Panc1 (cell line): ENCODE measurements around the gene MSMP. TPM values are rescaled to one million over a fixed set of nuclear protein-coding genes. Genes with fewer than 3 reads are reported as not detected.
A peak's percentile ranks its signal among the peaks of the same experiment; 100 is the strongest.

ENCODE experiments used
- ATAC-seq: fragments of 200-7000 bp; cut with Tn5 transposase; 2 replicates; pipeline ENCODE4 v1.9.1; 2020; ENCODE audit warnings: mild to moderate bottlenecking, moderate library complexity
- BruUV-seq: library from RNA; stranded (reverse); fragments of 400-500 nt; replicated peaks from 2 replicates; lab custom pipeline; 2021; lab: Mats Ljungman, UMichigan
- CTCF ChIA-PET: fragments of 300-600 bp; sonication (Branson Sonifier 250); formaldehyde crosslinking; loops from one replicate; lab custom pipeline; 2022; ENCODE audit warnings: antibody characterized with exemption; lab: Charles Lee
- POLR2A ChIA-PET: fragments of 300-600 bp; sonication (Branson Sonifier 250); formaldehyde crosslinking; loops from one replicate; lab custom pipeline; 2022; ENCODE audit warnings: antibody characterized with exemption; lab: Charles Lee
- DNase-seq: peaks from one replicate; pipeline ENCODE4 v3.0.0-alpha.2; 2010; ENCODE audit warnings: low read depth, low spot score
- H3K27ac ChIP-seq: 2 replicates; pipeline ENCODE4 v1.5.1; 2011; ENCODE audit warnings: mild to moderate bottlenecking, low read length, inconsistent platforms
- H3K27me3 ChIP-seq: fragments of 200-500 bp; sonication (Bioruptor generic); 2 replicates; pipeline ENCODE4 v1.6.0; 2014; ENCODE audit warnings: low read length, inconsistent platforms; ENCODE audit not compliant: control insufficient read depth, insufficient read depth
- H3K36me3 ChIP-seq: fragments of 200-500 bp; sonication (Bioruptor generic); 2 replicates; pipeline ENCODE4 v1.5.1; 2014; ENCODE audit warnings: inconsistent platforms, mild to moderate bottlenecking, low read length, moderate library complexity; ENCODE audit not compliant: control insufficient read depth, insufficient read depth
- H3K4me1 ChIP-seq: 2 replicates; pipeline ENCODE4 v1.5.1; 2011; ENCODE audit warnings: inconsistent platforms, mild to moderate bottlenecking, low read length, moderate library complexity; ENCODE audit not compliant: control insufficient read depth, insufficient read depth
- H3K4me3 ChIP-seq, 2 experiments: 2 replicates each; pipeline ENCODE4 v1.5.1; 2011 to 2012; ENCODE audit warnings: low read depth in 2 of 2, low read length in 2 of 2, mild to moderate bottlenecking in 2 of 2, inconsistent platforms in 1 of 2, moderate library complexity in 1 of 2
- H3K9me3 ChIP-seq: fragments of 200-500 bp; sonication (Bioruptor generic); 2 replicates; pipeline ENCODE4 v1.5.1; 2014; ENCODE audit warnings: low read depth, mild to moderate bottlenecking, inconsistent platforms, low read length, moderate library complexity; ENCODE audit not compliant: control insufficient read depth, insufficient read depth
- POLR2AphosphoS5 ChIP-seq: IDR thresholded peaks from 2 replicates; pipeline ENCODE4 v1.6.1; 2012; ENCODE audit warnings: mild to moderate bottlenecking, low read depth, low read length, moderate library complexity
- REST ChIP-seq, 2 experiments: IDR thresholded peaks; 2 replicates each; pipeline ENCODE4 v1.6.1; 2011 to 2012; ENCODE audit warnings: low read depth in 2 of 2, control low read depth in 1 of 2, low read length in 1 of 2, mild to moderate bottlenecking in 1 of 2, moderate library complexity in 1 of 2; ENCODE audit not compliant: insufficient read depth in 1 of 2
- SIN3A ChIP-seq: IDR thresholded peaks from 2 replicates; pipeline ENCODE4 v1.6.1; 2012; ENCODE audit warnings: low read depth, mild to moderate bottlenecking, low read length, moderate library complexity, borderline replicate concordance; ENCODE audit not compliant: insufficient read depth
- TCF7L2 ChIP-seq: IDR thresholded peaks from 2 replicates; pipeline ENCODE4 v1.6.1; 2011; ENCODE audit warnings: mild to moderate bottlenecking, low read depth, low read length, inconsistent platforms
- in situ Hi-C: cut with HindIII; loops from 2 replicates; pipeline ENCODE4 v1.10.0; 2016; ENCODE audit warnings: low sequenced_read_pairs, low pct_unique_long_range_greater_than_20kb
- intact Hi-C: fragments of 100-400 bp; cut with micrococcal nuclease; formaldehyde crosslinking; loops from one replicate; pipeline ENCODE4 v1.10.0; 2022; ENCODE audit not compliant: unreplicated experiment
- total RNA-seq: library from RNA; stranded (reverse); gene quantifications from one replicate; pipeline ENCODE4 v1.2.1, GENCODE V29; 2021; ENCODE audit not compliant: unreplicated experiment
- TF ChIP-seq, protein P1 (sequence below): fragments of 450-650 bp; IDR thresholded peaks from 2 replicates; pipeline ENCODE4 v1.5.1; 2017; ENCODE audit warnings: mild to moderate bottlenecking

MSMP gene
- total RNA-seq, 1 experiment from 2014 or later: 1.4 TPM

DNA sequence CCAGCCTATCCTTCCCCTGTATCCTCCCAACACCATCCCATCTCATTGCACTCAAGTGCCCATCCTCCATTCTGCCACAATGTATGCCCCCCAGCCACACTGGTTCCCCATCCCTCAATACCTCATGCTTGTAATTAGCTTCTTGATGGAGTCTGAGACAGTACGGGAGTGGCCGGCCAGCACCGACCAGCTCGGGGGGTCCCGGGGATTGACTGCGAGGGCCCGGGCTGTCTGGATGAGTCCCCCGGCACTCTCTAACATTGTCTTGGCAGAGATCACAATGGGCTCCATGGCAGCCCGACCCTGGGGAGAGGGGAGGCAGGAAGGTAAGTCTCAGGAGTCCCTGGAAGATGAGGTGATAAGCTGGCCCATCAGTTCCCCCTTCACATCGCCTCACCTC is 47.1 kb downstream of the MSMP start:
- no peak for ATAC-seq
- intact Hi-C loops: loop anchor here (5.0 kb wide), 1 partner anchor 50 kb away; the partner anchor contains the start of genes CCDC107 and RMRP
- Histone ChIP-seq H3K9me3 (no peaks in the 10 kb centered on the region), H3K4me3 (no peak overlapping the region), H3K4me1 (no peaks in the 10 kb centered on the region), H3K36me3 (peaks cover 38% of the 10 kb centered on the region), H3K27ac (no peak overlapping the region), H3K27me3 (no peaks in the 10 kb centered on the region)
- no peak for DNase-seq
- ChIA-PET CTCF (no interaction called here), POLR2A (no interaction called here)
- in situ Hi-C loops: no loop called here
- no TSS peak for BruUV-seq
- TF ChIP-seq, protein P1, sequence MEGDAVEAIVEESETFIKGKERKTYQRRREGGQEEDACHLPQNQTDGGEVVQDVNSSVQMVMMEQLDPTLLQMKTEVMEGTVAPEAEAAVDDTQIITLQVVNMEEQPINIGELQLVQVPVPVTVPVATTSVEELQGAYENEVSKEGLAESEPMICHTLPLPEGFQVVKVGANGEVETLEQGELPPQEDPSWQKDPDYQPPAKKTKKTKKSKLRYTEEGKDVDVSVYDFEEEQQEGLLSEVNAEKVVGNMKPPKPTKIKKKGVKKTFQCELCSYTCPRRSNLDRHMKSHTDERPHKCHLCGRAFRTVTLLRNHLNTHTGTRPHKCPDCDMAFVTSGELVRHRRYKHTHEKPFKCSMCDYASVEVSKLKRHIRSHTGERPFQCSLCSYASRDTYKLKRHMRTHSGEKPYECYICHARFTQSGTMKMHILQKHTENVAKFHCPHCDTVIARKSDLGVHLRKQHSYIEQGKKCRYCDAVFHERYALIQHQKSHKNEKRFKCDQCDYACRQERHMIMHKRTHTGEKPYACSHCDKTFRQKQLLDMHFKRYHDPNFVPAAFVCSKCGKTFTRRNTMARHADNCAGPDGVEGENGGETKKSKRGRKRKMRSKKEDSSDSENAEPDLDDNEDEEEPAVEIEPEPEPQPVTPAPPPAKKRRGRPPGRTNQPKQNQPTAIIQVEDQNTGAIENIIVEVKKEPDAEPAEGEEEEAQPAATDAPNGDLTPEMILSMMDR: no peak
- TF ChIP-seq POLR2AphosphoS5 (no peak), REST (IDR thresholded peaks at IDR 0.05; ENCODE audit: insufficient read depth in 1 of 2, low read depth in 2 of 2, low read length in 1 of 2) (no peak), TCF7L2 (no peak), SIN3A (no peak)

- Histone ChIP-seq H3K4me1 (no peaks in the 10 kb centered on the region), H3K4me3 (no peak overlapping the region), H3K27ac (no peak overlapping the region), H3K36me3 (peaks cover 43% of the 10 kb centered on the region), H3K9me3 (no peaks in the 10 kb centered on the region), H3K27me3 (no peaks in the 10 kb centered on the region)
- ChIA-PET CTCF (no interaction called here), POLR2A (interaction anchor here (0.6 kb wide), 1 partner anchor 15 kb away, joined by 8 read pairs; no protein-coding TSS in a partner anchor)
- TF ChIP-seq REST (IDR thresholded peaks at IDR 0.05; ENCODE audit: insufficient read depth in 1 of 2, low read depth in 2 of 2, low read length in 1 of 2): no peak
- TF ChIP-seq SIN3A: no peak
- TF ChIP-seq, protein P1: no peak
- no peak for TF ChIP-seq POLR2AphosphoS5
- no peak for TF ChIP-seq TCF7L2
- ATAC-seq: no peak
- BruUV-seq: TSS peak; percentile 63
- no peak for DNase-seq
- in situ Hi-C loops: no loop called here
- intact Hi-C loops: loop anchor here (5.0 kb wide), 1 partner anchor 49 kb away; the partner anchor contains the start of genes CCDC107 and RMRP
Measured at GRCh38 chr9:35705836-35706430, 48.1 kb downstream of the MSMP start.
